Measurements from ENCODE around the gene FAM83E. TPM values are rescaled to one million over a fixed set of nuclear protein-coding genes. Genes with fewer than 3 reads are reported as not detected.
"Not testable (repeated sequence)": the region's sequence is repeated elsewhere in the genome, so short reads cannot be mapped to it uniquely, and the experiment has no call there.

The FAM83E gene
- total RNA-seq, 2 donors from 2014 or later: 180 to 247 TPM

- intact Hi-C loops (cut with DNase I, micrococcal nuclease): no loop called here
- no peak for ATAC-seq
Observed at GRCh38 chr19:48596679-48597465, 18.0 kb downstream of the FAM83E start.

GRCh38 chr19:48596237-48596636, 18.6 kb downstream of the FAM83E start:
- no peak for ATAC-seq
- intact Hi-C loops (cut with DNase I, micrococcal nuclease): no loop called here

More at GRCh38 chr19:48596679-48597465, 18.0 kb downstream of the FAM83E start:
- DNase-seq: no peak

GRCh38 chr19:48595833-48596232, 19.0 kb downstream of the FAM83E start:
- DNase-seq: no peak
- ATAC-seq: no peak
- intact Hi-C loops (cut with DNase I, micrococcal nuclease): no loop called here

More at GRCh38 chr19:48596237-48596636, 18.6 kb downstream of the FAM83E start:
- no peak for DNase-seq

GRCh38 chr19:48595171-48595570, 19.7 kb downstream of the FAM83E start:
- ATAC-seq: no peak
- intact Hi-C loops (cut with DNase I, micrococcal nuclease): no loop called here
- no peak for DNase-seq

- intact Hi-C loops (cut with DNase I, micrococcal nuclease): no loop called here
- DNase-seq (no peak), ATAC-seq (no peak)
Observed at GRCh38 chr19:48591021-48591420, 23.9 kb downstream of the FAM83E start.

- DNase-seq: peak; percentile 89 to 97
- intact Hi-C loops (cut with DNase I, micrococcal nuclease): no loop called here
- ATAC-seq: peak; percentile 84
Observed at GRCh38 chr19:48588670-48589401, 26.0 kb downstream of the FAM83E start.

- intact Hi-C loops (cut with DNase I, micrococcal nuclease): no loop called here
Observed at GRCh38 chr19:48587387-48587786, 27.5 kb downstream of the FAM83E start.

GRCh38 chr19:48582168-48582567, 32.7 kb downstream of the FAM83E start:
- intact Hi-C loops (cut with DNase I, micrococcal nuclease): loop anchor here in 1 of 2 donors (5.0 kb wide), 2 partner anchors 75 to 95 kb away; no protein-coding TSS in a partner anchor
- no peak for ATAC-seq

More at GRCh38 chr19:48587387-48587786, 27.5 kb downstream of the FAM83E start:
- no peak for DNase-seq
- no peak for ATAC-seq

GRCh38 chr19:48578891-48579290, 36.0 kb downstream of the FAM83E start:
- peak; percentile 81 for ATAC-seq
- no peak for DNase-seq
- intact Hi-C loops (cut with DNase I, micrococcal nuclease): no loop called here

More at GRCh38 chr19:48582168-48582567, 32.7 kb downstream of the FAM83E start:
- no peak for DNase-seq

GRCh38 chr19:48577908-48578307, 37.0 kb downstream of the FAM83E start:
- DNase-seq; ATAC-seq; intact Hi-C loops (cut with DNase I, micrococcal nuclease): not testable (repeated sequence)

- intact Hi-C loops (cut with DNase I, micrococcal nuclease): no loop called here
- DNase-seq (no peak), ATAC-seq (no peak)
Observed at GRCh38 chr19:48575931-48576622, 38.8 kb downstream of the FAM83E start.

- no peak for ATAC-seq
- DNase-seq: no peak
- intact Hi-C loops (cut with DNase I, micrococcal nuclease): no loop called here
Observed at GRCh38 chr19:48573163-48573505, 41.7 kb downstream of the FAM83E start.

- DNase-seq (no peak), ATAC-seq (no peak)
- intact Hi-C loops (cut with DNase I, micrococcal nuclease): no loop called here
Observed at GRCh38 chr19:48571378-48572162, 43.3 kb downstream of the FAM83E start.

GRCh38 chr19:48569814-48570213, 45.1 kb downstream of the FAM83E start:
- intact Hi-C loops (cut with DNase I, micrococcal nuclease): no loop called here
- ATAC-seq (no peak), DNase-seq (no peak)

- intact Hi-C loops (cut with DNase I, micrococcal nuclease): no loop called here
- DNase-seq (peak; percentile 60 to 79), ATAC-seq (peak; percentile 90)
Observed at GRCh38 chr19:48568345-48568886, 46.5 kb downstream of the FAM83E start.

- no peak for DNase-seq
- no peak for ATAC-seq
- intact Hi-C loops (cut with DNase I, micrococcal nuclease): no loop called here
Observed at GRCh38 chr19:48565090-48565489, 49.8 kb downstream of the FAM83E start.
